ENCODE data around the gene MED22. TPM values are rescaled to one million over a fixed set of nuclear protein-coding genes. Genes with fewer than 3 reads are reported as not detected.
"Not testable (repeated sequence)": the region's sequence is repeated elsewhere in the genome, so short reads cannot be mapped to it uniquely, and the experiment has no call there.

MED22 gene
- total RNA-seq, 3 donors from 2014 or later (not counting 1 experiment from before 2014, with no cell fraction given), result 23.8 to 37.0 (median 28.1) TPM

- Mint-ChIP-seq H3K36me3 (no peaks in the 10 kb centered on the region), H3K27me3 (ENCODE audit: low read depth in 2 of 2) (no peaks in the 10 kb centered on the region), H3K4me1 (peaks cover 10 to 14% of the 10 kb centered on the region in 2 donors), H3K4me3 (peak overlapping the region; percentile 5), H3K27ac (no peak overlapping the region), H3K9me3 (no peaks in the 10 kb centered on the region)
- 88% methylated on average over 1 of the region's 1 CpG for WGBS (ENCODE audit: insufficient coverage)
- no peak for TF ChIP-seq CTCF (IDR thresholded peaks at IDR 0.05)
- H3K27ac ChIP-seq (ENCODE audit: low read length), result no peak overlapping the region
- ATAC-seq, result no peak
- no peaks in the 10 kb centered on the region for H3K36me3 ChIP-seq (ENCODE audit: control insufficient read depth, insufficient read depth, low read length)
- no peak for DNase-seq
- H3K4me3 ChIP-seq (ENCODE audit: low read length), result no peak overlapping the region
- H3K27me3 ChIP-seq (ENCODE audit: control insufficient read depth, insufficient read depth, low read length), result no peaks in the 10 kb centered on the region
- intact Hi-C loops (cut with micrococcal nuclease), result loop anchor here (10.0 kb wide), 1 partner anchor 194 kb away; no protein-coding TSS in a partner anchor
- peaks cover 24% of the 10 kb centered on the region for H3K4me1 ChIP-seq (ENCODE audit: control insufficient read depth, insufficient read depth, low read length)
- H3K9me3 ChIP-seq (ENCODE audit: control insufficient read depth, insufficient read depth, low read length), result no peaks in the 10 kb centered on the region
These were observed 30.6 kb upstream of the MED22 start for GRCh38 chr9:133378408-133378962.

GRCh38 chr9:133377721-133378216 is 29.8 kb upstream of the MED22 start:
- peaks cover 29% of the 10 kb centered on the region for H3K4me1 ChIP-seq (ENCODE audit: control insufficient read depth, insufficient read depth, low read length)

GRCh38 chr9:133377280-133377679 is 29.3 kb upstream of the MED22 start:
- not testable (repeated sequence) for DNase-seq; H3K27ac Mint-ChIP-seq; H3K27ac ChIP-seq (ENCODE audit: low read length); H3K36me3 Mint-ChIP-seq; H3K36me3 ChIP-seq (ENCODE audit: control insufficient read depth, insufficient read depth, low read length); H3K27me3 Mint-ChIP-seq (ENCODE audit: low read depth in 2 of 2); H3K9me3 Mint-ChIP-seq; H3K27me3 ChIP-seq (ENCODE audit: control insufficient read depth, insufficient read depth, low read length); H3K4me3 ChIP-seq (ENCODE audit: low read length); ATAC-seq; H3K9me3 ChIP-seq (ENCODE audit: control insufficient read depth, insufficient read depth, low read length)
- WGBS (ENCODE audit: insufficient coverage), result 90% methylated on average over 14 of the region's 14 CpGs
- Mint-ChIP-seq H3K4me3 (peak overlapping the region; percentile 76), H3K4me1 (peaks cover 15 to 21% of the 10 kb centered on the region in 2 donors)
- peaks cover 34% of the 10 kb centered on the region for H3K4me1 ChIP-seq (ENCODE audit: control insufficient read depth, insufficient read depth, low read length)
- intact Hi-C loops (cut with micrococcal nuclease), result loop anchor here (2.0 to 10.0 kb wide), 2 partner anchors 40 to 192 kb away; partner anchors contain the start of gene SURF6

More at GRCh38 chr9:133377721-133378216, 29.8 kb upstream of the MED22 start:
- H3K36me3 ChIP-seq (ENCODE audit: control insufficient read depth, insufficient read depth, low read length), result peaks cover 4% of the 10 kb centered on the region
- Mint-ChIP-seq H3K36me3 (no peaks in the 10 kb centered on the region), H3K27me3 (ENCODE audit: low read depth in 2 of 2) (no peaks in the 10 kb centered on the region), H3K9me3 (no peaks in the 10 kb centered on the region), H3K4me3 (no peak overlapping the region), H3K4me1 (peaks cover 10 to 16% of the 10 kb centered on the region in 2 donors), H3K27ac (no peak overlapping the region)
- ATAC-seq, result no peak
- WGBS (ENCODE audit: insufficient coverage), result 86% methylated on average over 5 of the region's 6 CpGs
- H3K9me3 ChIP-seq (ENCODE audit: control insufficient read depth, insufficient read depth, low read length), result no peaks in the 10 kb centered on the region
- DNase-seq, result no peak
- intact Hi-C loops (cut with micrococcal nuclease), result loop anchor here (2.0 to 10.0 kb wide), 2 partner anchors 41 to 193 kb away; partner anchors contain the start of gene SURF6
- H3K27me3 ChIP-seq (ENCODE audit: control insufficient read depth, insufficient read depth, low read length), result no peaks in the 10 kb centered on the region
- H3K4me3 ChIP-seq (ENCODE audit: low read length), result no peak overlapping the region
- no peak for TF ChIP-seq CTCF (IDR thresholded peaks at IDR 0.05)
- no peak overlapping the region for H3K27ac ChIP-seq (ENCODE audit: low read length)

GRCh38 chr9:133375724-133376654 is 28.1 kb upstream of the MED22 start, which contains the start of the genes STKLD1 and SURF4:
Gene STKLD1, plus strand, starts transcription at chr9:133376366. Its CDS starts 108 bp downstream, at chr9:133376474.
Gene SURF4, minus strand, starts transcription at chr9:133376060. Its CDS starts 91 bp downstream, at chr9:133375969.
- H3K27me3 ChIP-seq (ENCODE audit: control insufficient read depth, insufficient read depth, low read length), result no peaks in the 10 kb centered on the region
- peak; percentile 84 to 95 (median 91) for ATAC-seq
- intact Hi-C loops (cut with micrococcal nuclease), result loop anchor here (1.0 to 10.0 kb wide), 3 partner anchors 28 to 191 kb away; partner anchors contain the start of genes MED22, RPL7A and SURF6
- Mint-ChIP-seq H3K27ac (peak within 1 kb of the TSS; percentile 95 to 96), H3K36me3 (no peaks in the 10 kb centered on the region), H3K27me3 (ENCODE audit: low read depth in 2 of 2) (no peaks in the 10 kb centered on the region), H3K9me3 (no peaks in the 10 kb centered on the region), H3K4me1 (peaks cover 28 to 34% of the 10 kb centered on the region in 2 donors), H3K4me3 (peak within 1 kb of the TSS; percentile 96)
- peak within 1 kb of the TSS; percentile 72 for H3K4me3 ChIP-seq (ENCODE audit: low read length)
- peak within 1 kb of the TSS; percentile 75 for H3K27ac ChIP-seq (ENCODE audit: low read length)
- TF ChIP-seq CTCF (IDR thresholded peaks at IDR 0.05), result no peak
- WGBS (ENCODE audit: insufficient coverage), result under 1% methylated on average over 120 of the region's 120 CpGs
- DNase-seq, result peak; percentile 95 to 96
- no peaks in the 10 kb centered on the region for H3K9me3 ChIP-seq (ENCODE audit: control insufficient read depth, insufficient read depth, low read length)
- H3K36me3 ChIP-seq (ENCODE audit: control insufficient read depth, insufficient read depth, low read length), result peaks cover 5% of the 10 kb centered on the region
- peaks cover 47% of the 10 kb centered on the region for H3K4me1 ChIP-seq (ENCODE audit: control insufficient read depth, insufficient read depth, low read length)

Data from natural killer cell (primary cell).